Subcutaneous abdominal adipose tissue (tissue), 5 donors: ENCODE results near the gene FRMPD4.

Experiments used
- H3K27ac ChIP-seq: one replicate; pipeline ENCODE4 v1.7.0; 2013; ENCODE audit warnings: low read depth, mild to moderate bottlenecking, inconsistent platforms, low read length, moderate library complexity
- H3K27me3 ChIP-seq, 5 donors: one replicate each; pipeline ENCODE4 v1.7.0; 2013; ENCODE audit warnings: low read length in 5 of 5, inconsistent platforms in 1 of 5; ENCODE audit not compliant: control insufficient read depth in 5 of 5, insufficient read depth in 4 of 5
- H3K36me3 ChIP-seq, 5 donors: one replicate each; pipeline ENCODE4 v1.7.0; 2013; ENCODE audit warnings: low read length in 5 of 5; ENCODE audit not compliant: control insufficient read depth in 5 of 5, insufficient read depth in 5 of 5
- H3K4me1 ChIP-seq, 5 donors: one replicate each; pipeline ENCODE4 v1.7.0; 2013; ENCODE audit warnings: low read length in 5 of 5, mild to moderate bottlenecking in 3 of 5, moderate library complexity in 1 of 5; ENCODE audit not compliant: control insufficient read depth in 5 of 5, insufficient read depth in 5 of 5
- H3K4me3 ChIP-seq, 5 donors: one replicate each; pipeline ENCODE4 v1.7.0; 2013; ENCODE audit warnings: low read length in 5 of 5, low read depth in 1 of 5
- H3K9ac ChIP-seq, 5 donors: one replicate each; pipeline ENCODE4 v1.7.0; 2013; ENCODE audit warnings: low read length in 5 of 5, mild to moderate bottlenecking in 4 of 5, moderate library complexity in 3 of 5
- H3K9me3 ChIP-seq, 5 donors: one replicate each; pipeline ENCODE4 v1.7.0; 2013; ENCODE audit warnings: low read length in 5 of 5; ENCODE audit not compliant: control insufficient read depth in 5 of 5
- donor health status: healthy.
- donor health status: healthy.
- donor health status: healthy.
- donor health status: healthy.
- donor health status: healthy.

Gene FRMPD4

DNA sequence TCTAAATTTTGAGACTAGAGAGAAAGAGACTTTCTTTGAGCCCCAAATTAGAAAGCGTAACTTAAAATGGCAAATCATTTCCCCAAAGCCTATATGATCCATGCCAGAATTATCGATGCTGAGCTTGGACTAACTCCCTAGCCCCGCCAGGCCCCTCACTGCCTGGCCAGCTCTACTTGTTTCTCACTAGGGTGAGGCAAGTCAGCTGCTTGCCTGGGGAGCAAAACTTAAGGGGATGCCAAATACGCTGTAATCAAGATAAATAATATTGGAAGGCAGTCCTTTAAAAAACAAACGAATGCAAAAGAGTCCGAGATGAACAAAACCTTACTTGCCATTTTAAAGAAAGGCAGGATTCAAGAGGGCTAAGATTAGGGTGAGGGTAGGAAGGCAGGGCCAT lies 236.0 kb downstream of the FRMPD4 start:
- Histone ChIP-seq H3K36me3 (no peaks in the 10 kb centered on the region), H3K9ac (no peak overlapping the region), H3K27me3 (peaks cover 0 to 19% (median 12%) of the 10 kb centered on the region in 5 donors), H3K4me1 (peaks cover 0 to 4% (median 0%) of the 10 kb centered on the region in 5 donors), H3K9me3 (no peaks in the 10 kb centered on the region), H3K4me3 (no peak overlapping the region), H3K27ac (no peak overlapping the region)

DNA sequence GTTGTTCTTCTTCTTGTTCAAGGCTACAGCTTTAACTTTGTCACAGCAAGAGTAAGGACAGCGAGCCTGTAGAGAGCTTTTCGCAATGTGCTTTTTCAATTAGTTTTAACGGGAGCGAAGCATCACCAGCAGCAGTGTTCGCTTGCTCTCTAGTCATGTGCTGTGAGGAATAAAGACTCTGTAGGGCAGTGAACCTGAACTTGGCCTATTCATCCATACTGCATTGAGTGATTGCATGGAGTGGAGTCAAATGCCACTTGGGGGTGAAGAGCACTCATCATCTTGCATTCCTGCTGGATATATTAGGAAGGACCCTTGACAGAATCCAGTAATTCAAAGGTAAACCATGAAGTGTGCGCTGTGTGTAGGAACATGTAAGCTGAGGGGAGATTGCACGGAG lies 240.0 kb downstream of the FRMPD4 start:
- H3K36me3 ChIP-seq = no peaks in the 10 kb centered on the region
- H3K9ac ChIP-seq = no peak overlapping the region
- no peaks in the 10 kb centered on the region for H3K4me1 ChIP-seq
- H3K27ac ChIP-seq = no peak overlapping the region
- peaks cover 0 to 22% (median 10%) of the 10 kb centered on the region in 5 donors for H3K27me3 ChIP-seq
- no peaks in the 10 kb centered on the region for H3K9me3 ChIP-seq
- H3K4me3 ChIP-seq = no peak overlapping the region

DNA sequence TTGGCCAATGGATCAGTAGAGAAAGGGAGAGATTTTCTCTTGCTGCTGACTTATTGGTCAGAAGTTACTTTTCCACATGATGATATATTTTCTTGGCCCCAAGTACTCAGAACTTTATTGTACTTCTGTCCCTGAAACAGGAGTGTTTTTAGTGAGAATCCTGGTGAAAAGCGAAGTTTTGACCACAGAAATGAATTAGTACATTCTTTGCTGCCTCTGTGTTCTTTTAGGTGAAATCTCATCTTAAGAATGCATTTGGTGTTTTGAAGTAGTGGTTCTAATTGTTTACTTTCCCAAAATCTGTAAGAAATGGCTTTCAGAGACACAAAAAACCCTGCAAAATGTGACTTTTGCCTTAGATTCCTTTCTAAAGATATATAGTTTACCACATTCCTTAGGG lies 240.4 kb downstream of the FRMPD4 start:
- Histone ChIP-seq H3K27me3 (peaks cover 0 to 22% (median 10%) of the 10 kb centered on the region in 5 donors), H3K36me3 (no peaks in the 10 kb centered on the region), H3K27ac (no peak overlapping the region), H3K4me1 (no peaks in the 10 kb centered on the region), H3K4me3 (no peak overlapping the region), H3K9me3 (no peaks in the 10 kb centered on the region), H3K9ac (no peak overlapping the region)

- Histone ChIP-seq H3K36me3 (no peaks in the 10 kb centered on the region), H3K9me3 (no peaks in the 10 kb centered on the region), H3K4me3 (no peak overlapping the region), H3K27ac (no peak overlapping the region), H3K27me3 (peaks cover 0 to 22% (median 8%) of the 10 kb centered on the region in 5 donors), H3K9ac (no peak overlapping the region), H3K4me1 (no peaks in the 10 kb centered on the region)
Observed at GRCh38 chrX:12379671-12380070, 241.4 kb downstream of the FRMPD4 start.

DNA sequence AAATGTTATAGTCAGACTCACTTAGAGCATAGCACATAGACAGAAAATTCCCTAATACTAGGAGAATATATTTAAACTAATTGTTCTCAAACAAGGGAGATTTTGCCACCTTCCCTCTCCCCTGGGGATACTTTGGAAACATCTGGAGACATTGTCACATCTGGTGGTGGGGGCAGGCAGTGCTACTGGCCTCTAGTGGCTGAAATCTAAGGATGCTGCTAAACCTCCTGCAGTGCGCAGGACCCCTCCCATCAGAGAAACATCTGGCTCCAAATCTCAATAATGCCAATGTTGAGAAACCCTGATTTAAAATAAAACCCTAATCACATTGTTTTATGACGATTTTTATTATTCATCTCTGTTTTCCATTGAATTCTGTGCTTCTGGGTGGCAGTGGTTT lies 244.9 kb downstream of the FRMPD4 start:
- H3K27ac ChIP-seq = no peak overlapping the region
- H3K4me1 ChIP-seq = no peaks in the 10 kb centered on the region
- H3K4me3 ChIP-seq = no peak overlapping the region
- no peak overlapping the region for H3K9ac ChIP-seq
- peaks cover 0 to 8% (median 4%) of the 10 kb centered on the region in 5 donors for H3K27me3 ChIP-seq
- H3K36me3 ChIP-seq = no peaks in the 10 kb centered on the region
- H3K9me3 ChIP-seq = no peaks in the 10 kb centered on the region

GRCh38 chrX:12390301-12390700 lies 252.0 kb downstream of the FRMPD4 start:
- H3K27me3 ChIP-seq = peaks cover 0 to 4% (median 0%) of the 10 kb centered on the region in 5 donors
- H3K9ac ChIP-seq = no peak overlapping the region
- H3K4me3 ChIP-seq = no peak overlapping the region
- H3K4me1 ChIP-seq = no peaks in the 10 kb centered on the region
- H3K27ac ChIP-seq = no peak overlapping the region
- H3K36me3 ChIP-seq = no peaks in the 10 kb centered on the region
- peaks cover 0 to 5% (median 0%) of the 10 kb centered on the region in 5 donors for H3K9me3 ChIP-seq

DNA sequence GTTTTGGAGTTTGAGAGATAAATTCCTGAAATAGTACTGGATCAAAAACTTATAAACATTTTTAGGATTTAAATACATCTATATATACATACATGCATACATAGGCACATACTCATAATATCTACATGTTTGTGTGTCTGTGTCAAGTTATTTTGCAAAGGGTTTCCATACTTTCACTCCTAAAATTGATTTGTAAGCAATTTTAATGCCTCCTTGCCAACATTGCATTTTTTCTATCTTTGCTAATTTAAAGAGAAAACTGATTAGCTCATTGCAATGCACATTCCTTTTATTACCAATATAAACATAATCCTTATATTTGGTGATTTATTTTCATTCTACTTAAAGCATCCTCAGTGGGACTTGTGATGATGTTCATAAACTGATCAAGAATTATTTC lies 258.3 kb downstream of the FRMPD4 start:
- Histone ChIP-seq H3K4me1 (no peaks in the 10 kb centered on the region), H3K36me3 (no peaks in the 10 kb centered on the region), H3K9ac (no peak overlapping the region), H3K27me3 (peaks cover 0 to 2% (median 0%) of the 10 kb centered on the region in 5 donors), H3K9me3 (peaks cover 0 to 3% (median 0%) of the 10 kb centered on the region in 5 donors), H3K4me3 (no peak overlapping the region), H3K27ac (no peak overlapping the region)

- H3K4me3 ChIP-seq = no peak overlapping the region
- peaks cover 0 to 2% (median 0%) of the 10 kb centered on the region in 5 donors for H3K27me3 ChIP-seq
- H3K36me3 ChIP-seq = no peaks in the 10 kb centered on the region
- no peak overlapping the region for H3K9ac ChIP-seq
- H3K9me3 ChIP-seq = peaks cover 0 to 3% (median 0%) of the 10 kb centered on the region in 5 donors
- no peaks in the 10 kb centered on the region for H3K4me1 ChIP-seq
- H3K27ac ChIP-seq = no peak overlapping the region
Observed at GRCh38 chrX:12400218-12400617, 261.9 kb downstream of the FRMPD4 start.

GRCh38 chrX:12401252-12401651 lies 263.0 kb downstream of the FRMPD4 start:
- no peak overlapping the region for H3K27ac ChIP-seq
- H3K36me3 ChIP-seq = no peaks in the 10 kb centered on the region
- H3K9ac ChIP-seq = no peak overlapping the region
- no peaks in the 10 kb centered on the region for H3K4me1 ChIP-seq
- H3K4me3 ChIP-seq = no peak overlapping the region
- peaks cover 0 to 3% (median 0%) of the 10 kb centered on the region in 5 donors for H3K9me3 ChIP-seq
- peaks cover 0 to 2% (median 0%) of the 10 kb centered on the region in 5 donors for H3K27me3 ChIP-seq

GRCh38 chrX:12403474-12404082 lies 265.3 kb downstream of the FRMPD4 start:
- no peaks in the 10 kb centered on the region for H3K36me3 ChIP-seq
- no peaks in the 10 kb centered on the region for H3K4me1 ChIP-seq
- no peak overlapping the region for H3K27ac ChIP-seq
- H3K9ac ChIP-seq = no peak overlapping the region
- no peak overlapping the region for H3K4me3 ChIP-seq
- peaks cover 0 to 3% (median 2%) of the 10 kb centered on the region in 5 donors for H3K27me3 ChIP-seq
- H3K9me3 ChIP-seq = peaks cover 0 to 3% (median 0%) of the 10 kb centered on the region in 5 donors
